ENCODE results near the gene POGK.

DNA sequence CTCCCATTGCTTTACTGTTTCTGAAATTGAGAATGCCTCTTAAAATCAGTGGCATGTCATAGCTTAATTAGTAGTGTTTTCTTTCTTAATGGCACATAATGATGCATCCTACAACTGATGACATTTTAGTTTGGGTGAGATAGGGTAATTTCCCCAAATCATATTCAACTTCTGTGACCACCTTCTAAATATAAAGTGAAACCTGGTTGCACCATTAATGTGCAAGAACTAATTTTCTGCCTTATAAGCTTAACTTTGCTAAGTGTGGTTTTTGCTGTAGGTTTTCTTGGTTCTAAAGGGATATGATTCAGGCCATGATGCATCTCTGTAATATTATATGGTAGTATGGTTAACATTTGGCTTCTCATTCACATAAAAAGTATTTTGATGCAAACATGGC, 8.9 kb downstream of the POGK start:
- TF ChIP-seq POLR2A (IDR thresholded peaks at IDR 0.05; ENCODE audit: low read depth, low read length): no peak
- no peak for TF ChIP-seq POLR2AphosphoS5 (IDR thresholded peaks at IDR 0.05; ENCODE audit: low read depth, low read length)
- no peak for TF ChIP-seq TAF1 (IDR thresholded peaks at IDR 0.05; ENCODE audit: low read depth, low read length)
- no peak for TF ChIP-seq POU2F2 (IDR thresholded peaks at IDR 0.05; ENCODE audit: low read depth, low read length)

Data from GM12891 (cell line).